D341Med (cell line): ENCODE results near the gene CGB1.

Source experiments
- DNase-seq: peaks from one replicate; pipeline ENCODE4 v3.0.0; 2012; ENCODE audit warnings: low spot score

Gene CGB1

GRCh38 chr19:49022116-49022515 is 14.6 kb downstream of the CGB1 start:
- DNase-seq = no peak

- peak; percentile 34 for DNase-seq
Observed at GRCh38 chr19:49020931-49021895, 15.5 kb downstream of the CGB1 start.

GRCh38 chr19:49020342-49020741 is 16.4 kb downstream of the CGB1 start:
- DNase-seq = peak; percentile 22

- DNase-seq = peak; percentile 75
Observed at GRCh38 chr19:49019242-49019932, 17.3 kb downstream of the CGB1 start.

- peak; percentile 33 for DNase-seq
Observed at GRCh38 chr19:49018388-49019241, 18.1 kb downstream of the CGB1 start.

GRCh38 chr19:49017666-49018351 is 18.9 kb downstream of the CGB1 start:
- peak; percentile 89 for DNase-seq

- DNase-seq = peak; percentile 22
Observed at GRCh38 chr19:49017041-49017665, 19.5 kb downstream of the CGB1 start, which contains the start of gene LHB. TSS of gene LHB (minus strand) at chr19:49017091. CDS start at chr19:49017081, 10 bp downstream.

GRCh38 chr19:49016067-49016839 is 20.4 kb downstream of the CGB1 start:
- no peak for DNase-seq

GRCh38 chr19:49014870-49015255 is 21.8 kb downstream of the CGB1 start:
- no peak for DNase-seq

GRCh38 chr19:49014123-49014869 is 22.4 kb downstream of the CGB1 start:
- DNase-seq = no peak

- no peak for DNase-seq
Observed at GRCh38 chr19:49011194-49011593, 25.5 kb downstream of the CGB1 start.

GRCh38 chr19:49010453-49010852 is 26.2 kb downstream of the CGB1 start:
- no peak for DNase-seq

GRCh38 chr19:49009828-49010227 is 26.9 kb downstream of the CGB1 start:
- no peak for DNase-seq

GRCh38 chr19:49006905-49007304 is 29.8 kb downstream of the CGB1 start:
- DNase-seq = no peak

GRCh38 chr19:49004964-49005614 is 31.6 kb downstream of the CGB1 start:
- DNase-seq = no peak

- no peak for DNase-seq
Observed at GRCh38 chr19:49004133-49004532, 32.6 kb downstream of the CGB1 start.

GRCh38 chr19:48999481-49000325 is 37.0 kb downstream of the CGB1 start:
- peak; percentile 73 for DNase-seq

GRCh38 chr19:48997972-48998371 is 38.7 kb downstream of the CGB1 start:
- DNase-seq = peak; percentile 73
